IMR-90 (cell line): ENCODE results near the gene PTS. TPM values are rescaled to one million over a fixed set of nuclear protein-coding genes. Genes with fewer than 3 reads are reported as not detected.

ENCODE experiments used
- ATAC-seq: fragments of 200-7000 bp; cut with Tn5 transposase; 2 replicates; pipeline ENCODE4 v1.9.1; 2020; ENCODE audit warnings: low read depth, mild to moderate bottlenecking, moderate library complexity
- BruUV-seq: library from RNA; stranded (reverse); fragments of 400-500 nt; replicated peaks from 2 replicates; lab custom pipeline; 2021; lab: Mats Ljungman, UMichigan
- CTCF ChIA-PET: fragments of 300-600 bp; formaldehyde crosslinking; extraction: SDS; loops from one replicate; lab custom pipeline; 2021; ENCODE audit warnings: antibody characterized with exemption; lab: Yijun Ruan, JAX
- POLR2A ChIA-PET: fragments of 300-600 bp; sonication (Branson Sonifier 250); formaldehyde crosslinking; loops from one replicate; lab custom pipeline; 2022; ENCODE audit warnings: antibody characterized with exemption; ENCODE audit not compliant: unreplicated experiment; lab: Charles Lee
- DNase-seq: peaks from one replicate; pipeline ENCODE4 v3.0.0; 2013
- H2AFZ ChIP-seq: replicated peaks from 2 replicates; pipeline ENCODE3; 2013; ENCODE audit warnings: low read length, mild to moderate bottlenecking; ENCODE audit not compliant: poor library complexity
- H2AK5ac ChIP-seq: 2 replicates; pipeline ENCODE4 v1.6.1; 2013; ENCODE audit warnings: low read depth, low read length, inconsistent platforms
- H2AK9ac ChIP-seq: replicated peaks from 2 replicates; pipeline ENCODE3; 2013; ENCODE audit warnings: mild to moderate bottlenecking, low read depth, low read length, moderate library complexity; ENCODE audit not compliant: poor library complexity
- H2BK120ac ChIP-seq: 2 replicates; pipeline ENCODE4 v1.6.1; 2013; ENCODE audit warnings: low read depth, low read length, inconsistent platforms
- H2BK15ac ChIP-seq: 3 replicates; pipeline ENCODE4 v1.6.1; 2013; ENCODE audit warnings: low read depth, low read length, inconsistent platforms
- H2BK20ac ChIP-seq: 2 replicates; pipeline ENCODE4 v1.6.1; 2013; ENCODE audit warnings: low read depth, mild to moderate bottlenecking, inconsistent platforms, low read length, moderate library complexity
- H2BK5ac ChIP-seq: 2 replicates; pipeline ENCODE4 v1.6.1; 2013; ENCODE audit warnings: mild to moderate bottlenecking, low read depth, low read length, inconsistent platforms; ENCODE audit not compliant: poor library complexity, severe bottlenecking
- H3K14ac ChIP-seq: replicated peaks from 2 replicates; pipeline ENCODE4 v1.6.1; 2013; ENCODE audit warnings: low read depth, low read length, inconsistent platforms
- H3K18ac ChIP-seq: 2 replicates; pipeline ENCODE4 v1.6.1; 2013; ENCODE audit warnings: low read depth, low read length, control low read depth
- H3K23ac ChIP-seq: 2 replicates; pipeline ENCODE4 v1.6.1; 2013; ENCODE audit warnings: low read depth, low read length, inconsistent platforms
- H3K27ac ChIP-seq: 2 replicates; pipeline ENCODE4 v1.5.1; 2013; ENCODE audit warnings: mild to moderate bottlenecking, control low read depth, low read length; ENCODE audit not compliant: insufficient read depth
- H3K27me3 ChIP-seq: 2 replicates; pipeline ENCODE4 v1.6.1; 2013; ENCODE audit warnings: low read length; ENCODE audit not compliant: control insufficient read depth, insufficient read depth
- H3K36me3 ChIP-seq: 2 replicates; pipeline ENCODE4 v1.6.1; 2013; ENCODE audit warnings: low read length, mixed read lengths; ENCODE audit not compliant: control insufficient read depth, insufficient read depth
- H3K4ac ChIP-seq: 2 replicates; pipeline ENCODE4 v1.6.1; 2013; ENCODE audit warnings: low read depth, low read length, inconsistent platforms
- H3K4me1 ChIP-seq: 2 replicates; pipeline ENCODE4 v1.6.1; 2013; ENCODE audit warnings: low read length, mixed read lengths; ENCODE audit not compliant: control insufficient read depth, insufficient read depth
- H3K4me2 ChIP-seq: 2 replicates; pipeline ENCODE4 v1.6.1; 2013; ENCODE audit warnings: low read depth, mild to moderate bottlenecking, control low read depth, low read length, moderate library complexity
- H3K4me3 ChIP-seq: 2 replicates; pipeline ENCODE4 v1.5.1; 2013; ENCODE audit warnings: low read depth, mild to moderate bottlenecking, control low read depth, low read length, moderate library complexity; ENCODE audit not compliant: insufficient read depth
- H3K56ac ChIP-seq: 2 replicates; pipeline ENCODE4 v1.6.1; 2013; ENCODE audit warnings: low read length, inconsistent platforms; ENCODE audit not compliant: insufficient read depth; ENCODE audit errors: extremely low read depth
- H3K79me1 ChIP-seq, 2 experiments: 2 replicates each; pipeline ENCODE4 v1.6.1; 2013; ENCODE audit warnings: low read length in 2 of 2, inconsistent platforms in 1 of 2, low read depth in 1 of 2
- H3K9ac ChIP-seq: 2 replicates; pipeline ENCODE4 v1.6.1; 2013; ENCODE audit warnings: low read depth, low read length, control low read depth
- H3K9me1 ChIP-seq: 2 replicates; pipeline ENCODE4 v1.6.1; 2013; ENCODE audit warnings: low read length, inconsistent platforms; ENCODE audit not compliant: insufficient read depth
- H3K9me3 ChIP-seq: 2 replicates; pipeline ENCODE4 v1.6.1; 2013; ENCODE audit warnings: low read length; ENCODE audit not compliant: control insufficient read depth, insufficient read depth
- H4K20me1 ChIP-seq: 2 replicates; pipeline ENCODE4 v1.6.1; 2013; ENCODE audit warnings: low read length, inconsistent platforms; ENCODE audit not compliant: insufficient read depth
- H4K5ac ChIP-seq: 2 replicates; pipeline ENCODE4 v1.6.1; 2013; ENCODE audit warnings: mild to moderate bottlenecking, low read depth, low read length, control low read depth
- H4K8ac ChIP-seq, 2 experiments: 2 replicates each; pipeline ENCODE4 v1.6.1; 2013; ENCODE audit warnings: low read depth in 2 of 2, low read length in 2 of 2, control low read depth in 1 of 2, inconsistent platforms in 1 of 2
- H4K91ac ChIP-seq: 2 replicates; pipeline ENCODE4 v1.6.1; 2013; ENCODE audit warnings: low read depth, low read length, inconsistent platforms; ENCODE audit not compliant: insufficient read depth
- BHLHE40 ChIP-seq: fragments of 150-350 bp; IDR thresholded peaks from 2 replicates; pipeline ENCODE4 v1.6.1; 2016; ENCODE audit warnings: mild to moderate bottlenecking, low read depth, low read length
- CEBPB ChIP-seq: IDR thresholded peaks from 2 replicates; pipeline ENCODE4 v1.6.1; 2012; ENCODE audit warnings: low read depth, low read length, improper control_type of control experiment
- CHD1 ChIP-seq: IDR thresholded peaks from 2 replicates; pipeline ENCODE4 v1.6.1; 2012; ENCODE audit warnings: low read depth, low read length, improper control_type of control experiment
- CTCF ChIP-seq: conservative IDR thresholded peaks from 2 replicates; pipeline ENCODE4 v1.5.1; 2012; ENCODE audit warnings: mild to moderate bottlenecking, low read depth, low read length, improper control_type of control experiment
- ELK1 ChIP-seq: fragments of 150-350 bp; IDR thresholded peaks from 2 replicates; pipeline ENCODE4 v1.6.1; 2016; ENCODE audit warnings: low read depth, mild to moderate bottlenecking, low read length, moderate library complexity, borderline replicate concordance
- FOS ChIP-seq: fragments of 150-350 bp; IDR thresholded peaks from 2 replicates; pipeline ENCODE4 v1.6.1; 2016; ENCODE audit warnings: low read depth, low read length
- MXI1 ChIP-seq: IDR thresholded peaks from 2 replicates; pipeline ENCODE4 v1.6.1; 2012; ENCODE audit warnings: low read depth, mild to moderate bottlenecking, low read length, moderate library complexity, borderline replicate concordance
- NFE2L2 ChIP-seq: fragments of 150-350 bp; IDR thresholded peaks from 2 replicates; pipeline ENCODE4 v1.6.1; 2016; ENCODE audit warnings: low read depth, mild to moderate bottlenecking, low read length
- RFX5 ChIP-seq: IDR thresholded peaks from 2 replicates; pipeline ENCODE4 v1.8.0; 2012; ENCODE audit warnings: low read depth, mild to moderate bottlenecking, low read length, moderate library complexity
- WGBS, 2 experiments: methylation state at CpG; one replicate each; pipeline versions ENCODE4 v1.1.5 to v1.1.7; 2013; ENCODE audit warnings: missing lambda C conversion rate in 2 of 2; ENCODE audit not compliant: insufficient read length in 1 of 2; ENCODE audit errors: extremely low coverage in 2 of 2; 5-methylcytosine and 5-hydroxymethylcytosine counted together
- dilution Hi-C: fragments of 300-500 bp; cut with HindIII; formaldehyde crosslinking; loops from one replicate; pipeline ENCODE4 v1.14.3; 2018; ENCODE audit warnings: low sequenced_read_pairs; ENCODE audit not compliant: unreplicated experiment
- in situ Hi-C: fragments of 300-500 bp; cut with MboI; formaldehyde crosslinking; loops from 3 replicates; pipeline ENCODE4 v1.14.3; 2019; ENCODE audit warnings: low sequenced_read_pairs, inconsistent platforms, mixed read lengths
- intact Hi-C: fragments of 100-400 bp; cut with micrococcal nuclease; formaldehyde crosslinking; loops from 2 replicates; pipeline ENCODE4 v1.10.0; 2022
- polyA plus RNA-seq, 3 experiments: library from polyadenylated mRNA; depleted of rRNA; stranded (reverse); fragments of >200 nt; gene quantifications; 2 replicates each; pipeline ENCODE4 v1.2.3, GENCODE V29; 2012; ENCODE audit warnings: low replicate concordance in 1 of 3
- total RNA-seq: library from RNA; depleted of rRNA; stranded (reverse); fragments of >200 nt; gene quantifications from 2 replicates; pipeline ENCODE4 v1.2.3, GENCODE V29; 2012

PTS gene
- total and polyA plus RNA-seq, 2 of the 4 experiments (the other 2 are of a cell fraction) = 21.0 to 51.8 TPM

- dilution Hi-C loops (no loop called here), intact Hi-C loops (no loop called here), in situ Hi-C loops (no loop called here)
- no peak overlapping the region for H3K4ac ChIP-seq
- no peak overlapping the region for H4K5ac ChIP-seq
- H3K9ac ChIP-seq = no peak overlapping the region
- H3K23ac ChIP-seq = no peak overlapping the region
- H3K27ac ChIP-seq = no peak overlapping the region
- H3K18ac ChIP-seq = no peak overlapping the region
- H2AK9ac ChIP-seq = no peak overlapping the region
- ChIA-PET CTCF (interaction anchor here (1.0 kb wide), 1 partner anchor 123 kb away, joined by 4 read pairs; no protein-coding TSS in a partner anchor), POLR2A (no interaction called here)
- H2BK15ac ChIP-seq = no peak overlapping the region
- H4K20me1 ChIP-seq = no peaks in the 10 kb centered on the region
- H3K79me1 ChIP-seq = peaks cover 0 to 21% of the 10 kb centered on the region in 2 experiments; a peak in 3 of 4 replicates
- no peak for DNase-seq
- no peak overlapping the region for H3K14ac ChIP-seq
- 93% methylated on average over 3 of the region's 8 CpGs; no CpG with 5 or more reads in 1 of the 2 experiments for WGBS, 2 experiments
- no peak overlapping the region for H3K4me2 ChIP-seq
- ATAC-seq = no peak
- H3K36me3 ChIP-seq = peaks cover 28% of the 10 kb centered on the region
- H3K4me3 ChIP-seq = no peak overlapping the region
- no peak overlapping the region for H2BK120ac ChIP-seq
- peaks cover 8% of the 10 kb centered on the region; the same call in 1 of the 2 replicates for H3K9me1 ChIP-seq
- no peak overlapping the region for H4K91ac ChIP-seq
- no TSS peak for BruUV-seq
- H2AFZ ChIP-seq = no peak overlapping the region
- H2BK5ac ChIP-seq = no peak overlapping the region
- TF ChIP-seq MXI1 (no peak), BHLHE40 (no peak), CTCF (no peak), NFE2L2 (no peak), RFX5 (no peak), ELK1 (no peak), CHD1 (no peak), CEBPB (no peak), FOS (no peak)
- no peaks in the 10 kb centered on the region for H3K27me3 ChIP-seq
- H3K9me3 ChIP-seq = no peaks in the 10 kb centered on the region
- peaks cover 2% of the 10 kb centered on the region; the same call in 1 of the 2 replicates for H3K4me1 ChIP-seq
- no peak overlapping the region for H4K8ac ChIP-seq
- H2AK5ac ChIP-seq = no peak overlapping the region
- H3K56ac ChIP-seq = no peak overlapping the region
- no peak overlapping the region for H2BK20ac ChIP-seq
Observed at GRCh38 chr11:112235750-112236390, 9.6 kb downstream of the PTS start.
